Dermis blood vessel endothelial cell (primary cell): ENCODE results near the gene INAFM1. TPM values are rescaled to one million over a fixed set of nuclear protein-coding genes. Genes with fewer than 3 reads are reported as not detected.
A peak's percentile ranks its signal among the peaks of the same experiment; 100 is the strongest.

ENCODE experiments used
- DNase-seq: peaks from one replicate; pipeline ENCODE4 v3.0.0; 2010
- total RNA-seq: library from RNA; depleted of rRNA; stranded (reverse); fragments of >200 nt; gene quantifications from 2 replicates; pipeline ENCODE4 v1.2.3, GENCODE V29; 2014

INAFM1 gene
- 1.1 and 1.5 TPM in 2 replicates for total RNA-seq

- DNase-seq, result peak; percentile 96
These were observed at the start of gene INAFM1 for GRCh38 chr19:47274071-47274890. TSS of gene INAFM1 (plus strand) at chr19:47274885. CDS start at chr19:47274920, 35 bp downstream.

GRCh38 chr19:47225746-47226425 lies 48.8 kb upstream of the INAFM1 start:
- peak; percentile 89 for DNase-seq

GRCh38 chr19:47226426-47227351 lies 48.0 kb upstream of the INAFM1 start:
- DNase-seq, result peak; percentile 61

- peak; percentile 91 for DNase-seq
These were observed 47.1 kb upstream of the INAFM1 start for GRCh38 chr19:47227352-47228167.

- peak; percentile 44 for DNase-seq
These were observed 46.3 kb upstream of the INAFM1 start for GRCh38 chr19:47228168-47228936.

GRCh38 chr19:47228937-47229675 lies 45.6 kb upstream of the INAFM1 start:
- peak; percentile 52 for DNase-seq

- DNase-seq, result peak; percentile 38
These were observed 45.0 kb upstream of the INAFM1 start for GRCh38 chr19:47229676-47230053.

- peak; percentile 73 for DNase-seq
These were observed 44.4 kb upstream of the INAFM1 start for GRCh38 chr19:47230054-47230920.

GRCh38 chr19:47230921-47231214 lies 43.8 kb upstream of the INAFM1 start, which contains the start of gene BBC3:
TSS of gene BBC3 (minus strand) at chr19:47231199. CDS start at chr19:47228431, 2,768 bp downstream.
- DNase-seq, result no peak

- DNase-seq, result peak; percentile 92
These were observed 43.2 kb upstream of the INAFM1 start for GRCh38 chr19:47231215-47232054.

- DNase-seq, result peak; percentile 74
These were observed 42.1 kb upstream of the INAFM1 start for GRCh38 chr19:47232422-47233211.

GRCh38 chr19:47236072-47236675 lies 38.5 kb upstream of the INAFM1 start:
- no peak for DNase-seq

GRCh38 chr19:47239152-47239551 lies 35.5 kb upstream of the INAFM1 start:
- DNase-seq, result no peak

- DNase-seq, result peak; percentile 74
These were observed 34.9 kb upstream of the INAFM1 start for GRCh38 chr19:47239610-47240296.

GRCh38 chr19:47240556-47240955 lies 34.1 kb upstream of the INAFM1 start:
- no peak for DNase-seq
